ENCODE measurements around the gene LMTK3.

Gene LMTK3

GRCh38 chr19:48450863-48451262 is 60.8 kb downstream of the LMTK3 start:
- in situ Hi-C loops (cut with HindIII; ENCODE audit: low pct_unique_long_range_greater_than_20kb, low sequenced_read_pairs): no loop called here
- no peak for DNase-seq (ENCODE audit: low read depth in 1 of 2, low spot score in 1 of 2)
- no peak for TF ChIP-seq JUND (IDR thresholded peaks at IDR 0.05; ENCODE audit: low read depth)

GRCh38 chr19:48450441-48450840 is 61.2 kb downstream of the LMTK3 start:
- DNase-seq (ENCODE audit: low read depth in 1 of 2, low spot score in 1 of 2): no peak

GRCh38 chr19:48448563-48448962 is 63.1 kb downstream of the LMTK3 start:
- DNase-seq (ENCODE audit: low read depth in 1 of 2, low spot score in 1 of 2): no peak
- TF ChIP-seq JUND (IDR thresholded peaks at IDR 0.05; ENCODE audit: low read depth): no peak
- in situ Hi-C loops (cut with HindIII; ENCODE audit: low pct_unique_long_range_greater_than_20kb, low sequenced_read_pairs): no loop called here

More at GRCh38 chr19:48450441-48450840, 61.2 kb downstream of the LMTK3 start:
- in situ Hi-C loops (cut with HindIII; ENCODE audit: low pct_unique_long_range_greater_than_20kb, low sequenced_read_pairs): no loop called here
- TF ChIP-seq JUND (IDR thresholded peaks at IDR 0.05; ENCODE audit: low read depth): no peak

- in situ Hi-C loops (cut with HindIII; ENCODE audit: low pct_unique_long_range_greater_than_20kb, low sequenced_read_pairs): no loop called here
- no peak for TF ChIP-seq JUND (IDR thresholded peaks at IDR 0.05; ENCODE audit: low read depth)
- no peak for DNase-seq (ENCODE audit: low read depth in 1 of 2, low spot score in 1 of 2)
Measured at GRCh38 chr19:48446579-48446978, 65.1 kb downstream of the LMTK3 start.

- peak; percentile 96 to 98 for DNase-seq (ENCODE audit: low read depth in 1 of 2, low spot score in 1 of 2)
- in situ Hi-C loops (cut with HindIII; ENCODE audit: low pct_unique_long_range_greater_than_20kb, low sequenced_read_pairs): no loop called here
- no peak for TF ChIP-seq JUND (IDR thresholded peaks at IDR 0.05; ENCODE audit: low read depth)
Measured at GRCh38 chr19:48445606-48446481, 65.8 kb downstream of the LMTK3 start, which contains the start of gene GRWD1. TSS of gene GRWD1 (plus strand) at chr19:48445983. CDS start at chr19:48446006, 23 bp downstream.

GRCh38 chr19:48445256-48445605 is 66.4 kb downstream of the LMTK3 start:
- TF ChIP-seq JUND (IDR thresholded peaks at IDR 0.05; ENCODE audit: low read depth): no peak
- peak in 1 of 2 experiments; percentile 96 for DNase-seq (ENCODE audit: low read depth in 1 of 2, low spot score in 1 of 2)
- in situ Hi-C loops (cut with HindIII; ENCODE audit: low pct_unique_long_range_greater_than_20kb, low sequenced_read_pairs): no loop called here

GRCh38 chr19:48444936-48445200 is 66.8 kb downstream of the LMTK3 start:
- DNase-seq (ENCODE audit: low read depth in 1 of 2, low spot score in 1 of 2): no peak
- in situ Hi-C loops (cut with HindIII; ENCODE audit: low pct_unique_long_range_greater_than_20kb, low sequenced_read_pairs): no loop called here
- no peak for TF ChIP-seq JUND (IDR thresholded peaks at IDR 0.05; ENCODE audit: low read depth)

- in situ Hi-C loops (cut with HindIII; ENCODE audit: low pct_unique_long_range_greater_than_20kb, low sequenced_read_pairs): no loop called here
- peak in 1 of 2 experiments; percentile 79 for DNase-seq (ENCODE audit: low read depth in 1 of 2, low spot score in 1 of 2)
- TF ChIP-seq JUND (IDR thresholded peaks at IDR 0.05; ENCODE audit: low read depth): no peak
Measured at GRCh38 chr19:48444129-48444935, 67.3 kb downstream of the LMTK3 start.

GRCh38 chr19:48443731-48444128 is 67.9 kb downstream of the LMTK3 start:
- in situ Hi-C loops (cut with HindIII; ENCODE audit: low pct_unique_long_range_greater_than_20kb, low sequenced_read_pairs): no loop called here
- DNase-seq (ENCODE audit: low read depth in 1 of 2, low spot score in 1 of 2): no peak
- TF ChIP-seq JUND (IDR thresholded peaks at IDR 0.05; ENCODE audit: low read depth): no peak

GRCh38 chr19:48443256-48443655 is 68.4 kb downstream of the LMTK3 start:
- in situ Hi-C loops (cut with HindIII; ENCODE audit: low pct_unique_long_range_greater_than_20kb, low sequenced_read_pairs): no loop called here
- no peak for TF ChIP-seq JUND (IDR thresholded peaks at IDR 0.05; ENCODE audit: low read depth)
- no peak for DNase-seq (ENCODE audit: low read depth in 1 of 2, low spot score in 1 of 2)

- in situ Hi-C loops (cut with HindIII; ENCODE audit: low pct_unique_long_range_greater_than_20kb, low sequenced_read_pairs): no loop called here
- DNase-seq (ENCODE audit: low read depth in 1 of 2, low spot score in 1 of 2): no peak
- TF ChIP-seq JUND (IDR thresholded peaks at IDR 0.05; ENCODE audit: low read depth): no peak
Measured at GRCh38 chr19:48442116-48443035, 69.3 kb downstream of the LMTK3 start.

- in situ Hi-C loops (cut with HindIII; ENCODE audit: low pct_unique_long_range_greater_than_20kb, low sequenced_read_pairs): no loop called here
- no peak for DNase-seq (ENCODE audit: low read depth in 1 of 2, low spot score in 1 of 2)
- no peak for TF ChIP-seq JUND (IDR thresholded peaks at IDR 0.05; ENCODE audit: low read depth)
Measured at GRCh38 chr19:48441360-48442050, 70.1 kb downstream of the LMTK3 start.

Data from T47D (cell line).